Adrenal gland (tissue), 12 donors: ENCODE measurements around the gene ERICH4. TPM values are rescaled to one million over a fixed set of nuclear protein-coding genes. Genes with fewer than 3 reads are reported as not detected.
A peak's percentile ranks its signal among the peaks of the same experiment; 100 is the strongest.

Experiments used
- DNase-seq, 7 donors: peaks; one replicate each; pipeline ENCODE4 v3.0.0-alpha.2; 2019 to 2020
- H3K27ac ChIP-seq, 5 donors: fragments of 200-600 bp; sonication (generic) in 4 of 5; 1 replicate in 3 of 5; 2 replicates in 2 of 5; pipeline versions ENCODE4 v1.5.1 to v1.8.0; 2016 to 2020; ENCODE audit warnings: mild to moderate bottlenecking in 1 of 5
- H3K27me3 ChIP-seq: fragments of 200-600 bp; 2 replicates; pipeline ENCODE4 v1.8.0; 2021
- H3K36me3 ChIP-seq, 2 donors: fragments of 200-600 bp; replicated peaks in 1 of 2; 1 replicate in 1 of 2; 2 replicates in 1 of 2; pipeline versions ENCODE4 v1.5.1 to v1.8.0; 2018 to 2022
- H3K4me1 ChIP-seq, 2 donors: fragments of 200-600 bp; replicated peaks in 1 of 2; 1 replicate in 1 of 2; 2 replicates in 1 of 2; pipeline versions ENCODE4 v1.5.1 to v1.8.0; 2018 to 2021
- H3K4me3 ChIP-seq, 4 donors: fragments of 200-600 bp; sonication (generic) in 3 of 4; one replicate each; pipeline ENCODE4 v1.5.1; 2016 to 2018
- H3K9me3 ChIP-seq, 3 donors: fragments of 200-600 bp; sonication (generic) in 1 of 3; replicated peaks in 1 of 3; 1 replicate in 2 of 3; 2 replicates in 1 of 3; pipeline versions ENCODE4 v1.5.1 to v1.8.0; 2016 to 2021
- POLR2A ChIP-seq, 2 donors: fragments of 450-650 bp; IDR thresholded peaks; one replicate each; pipeline ENCODE4 v1.6.1; 2017; ENCODE audit warnings: antibody characterized with exemption in 2 of 2, mild to moderate bottlenecking in 2 of 2, moderate library complexity in 1 of 2
- WGBS, 4 donors: extraction: QIAGEN DNeasy Blood & Tissue Kit in 2 of 4; methylation state at CpG; one replicate each; pipeline versions ENCODE4 v1.1.5 to v1.1.7; 2013 to 2017; 5-methylcytosine and 5-hydroxymethylcytosine counted together
- intact Hi-C, 2 donors: fragments of 100-400 bp; cut with DNase I; formaldehyde crosslinking; loops; one replicate each; pipeline versions ENCODE4 v1.14.1 to v1.15.0; 2022 to 2023
- polyA plus RNA-seq, 3 donors: library from polyadenylated mRNA; stranded (reverse); fragments of 200-250 nt in 2 of 3; fragments of 350-450 nt in 1 of 3; fragmentation: Illumina TruSeq in 1 of 3; extraction: RNeasy Lipid Tissue Mini Kit (QIAGEN cat#74804) in 1 of 3; gene quantifications; one replicate each; pipeline ENCODE4 v1.2.3, GENCODE V29; 2013 to 2014
- total RNA-seq, 9 donors: library from RNA; depleted of rRNA in 4 of 9; stranded (reverse); fragments of >200 nt in 4 of 9; fragments of 120-200 nt in 1 of 9; fragmentation: NEBNext Ultra II Directional in 1 of 9; extraction: Animal tissue kit (Norgen Biotek cat#: 25700) in 1 of 9; gene quantifications; one replicate each; pipeline versions ENCODE4 v1.1.0 to v1.2.4, GENCODE V29; 2013 to 2023
- TF ChIP-seq, protein P1 (sequence below), 6 experiments: fragments of 450-650 bp in 4 of 6; fragments of 200-600 bp in 2 of 6; sonication (generic) in 1 of 6; IDR thresholded peaks; 1 replicate in 5 of 6; 2 replicates in 1 of 6; pipeline versions ENCODE4 v1.5.1 to v1.8.0; 2016 to 2021; ENCODE audit warnings: antibody characterized with exemption in 6 of 6, mild to moderate bottlenecking in 2 of 6, moderate library complexity in 1 of 6
- donor health status: healthy with polysubstance abuse.
- donor health status: Bipolar disorder and iron deficiency.
- donor health status: DM: yes; HTN: yes; CAD: no.
- donor health status: DM: no; HTN: no; CAD: no.
- donor health status: DM: no; HTN: no; CAD: no.
- donor health status: DM: yes; HTN: yes; CAD: no.

Gene ERICH4
- total and polyA plus RNA-seq, 12 donors: 0.10 TPM; not detected in 11

DNA sequence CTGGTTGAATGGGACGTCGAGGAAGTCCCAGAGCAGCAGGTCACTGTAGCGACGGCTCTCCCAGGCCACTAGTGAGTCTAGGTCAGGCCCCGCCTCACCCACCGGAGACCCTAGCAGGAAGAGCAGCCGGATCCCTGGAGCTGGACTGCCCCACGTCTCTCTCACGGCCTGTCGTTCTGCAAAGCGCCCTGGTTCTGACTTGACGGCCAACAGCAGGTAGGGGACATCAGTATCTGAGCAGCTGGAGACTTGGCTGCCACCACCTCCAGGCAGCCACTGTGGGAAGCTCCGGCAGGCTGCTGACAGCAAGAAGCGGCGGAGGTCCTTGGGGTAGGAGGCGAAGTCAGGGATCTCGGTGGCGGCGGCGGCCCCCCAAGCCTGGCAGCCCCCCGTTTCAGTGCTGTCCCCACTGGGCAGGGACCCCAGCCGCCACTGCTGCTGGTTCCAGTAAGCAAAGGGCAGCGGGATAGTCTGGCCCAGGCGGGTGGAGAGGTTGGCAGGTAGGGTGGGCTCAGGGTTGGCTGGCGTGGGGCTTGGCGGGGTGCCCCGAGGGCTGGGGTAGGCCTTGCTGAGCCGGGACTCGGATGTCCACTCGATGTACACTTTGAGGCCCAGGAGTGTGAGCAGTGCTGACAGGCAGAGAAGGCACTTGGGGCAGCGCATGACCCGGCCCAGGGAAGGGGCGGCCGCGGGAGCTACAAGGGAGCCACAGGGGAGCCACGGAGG lies 16.7 kb upstream of the ERICH4 start:
- Histone ChIP-seq H3K4me3 (peak overlapping the region in 1 of 4 donors; percentile 4), H3K4me1 (peaks cover 15 to 23% of the 10 kb centered on the region in 2 donors), H3K27ac (peak overlapping the region in 2 of 5 donors; percentile 54 to 61), H3K9me3 (no peaks in the 10 kb centered on the region), H3K27me3 (no peaks in the 10 kb centered on the region), H3K36me3 (peaks cover 0 to 38% of the 10 kb centered on the region in 2 donors)
- peak in 2 of 7 donors; percentile 23 to 25 for DNase-seq
- TF ChIP-seq, protein P1, sequence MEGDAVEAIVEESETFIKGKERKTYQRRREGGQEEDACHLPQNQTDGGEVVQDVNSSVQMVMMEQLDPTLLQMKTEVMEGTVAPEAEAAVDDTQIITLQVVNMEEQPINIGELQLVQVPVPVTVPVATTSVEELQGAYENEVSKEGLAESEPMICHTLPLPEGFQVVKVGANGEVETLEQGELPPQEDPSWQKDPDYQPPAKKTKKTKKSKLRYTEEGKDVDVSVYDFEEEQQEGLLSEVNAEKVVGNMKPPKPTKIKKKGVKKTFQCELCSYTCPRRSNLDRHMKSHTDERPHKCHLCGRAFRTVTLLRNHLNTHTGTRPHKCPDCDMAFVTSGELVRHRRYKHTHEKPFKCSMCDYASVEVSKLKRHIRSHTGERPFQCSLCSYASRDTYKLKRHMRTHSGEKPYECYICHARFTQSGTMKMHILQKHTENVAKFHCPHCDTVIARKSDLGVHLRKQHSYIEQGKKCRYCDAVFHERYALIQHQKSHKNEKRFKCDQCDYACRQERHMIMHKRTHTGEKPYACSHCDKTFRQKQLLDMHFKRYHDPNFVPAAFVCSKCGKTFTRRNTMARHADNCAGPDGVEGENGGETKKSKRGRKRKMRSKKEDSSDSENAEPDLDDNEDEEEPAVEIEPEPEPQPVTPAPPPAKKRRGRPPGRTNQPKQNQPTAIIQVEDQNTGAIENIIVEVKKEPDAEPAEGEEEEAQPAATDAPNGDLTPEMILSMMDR (IDR thresholded peaks at IDR 0.05): no peak
- no peak for TF ChIP-seq POLR2A (IDR thresholded peaks at IDR 0.05)
- intact Hi-C loops: loop anchor here in 1 of 2 donors (5.0 to 10.0 kb wide), 2 partner anchors 34 to 51 kb away; partner anchors contain the start of gene TMEM91
- WGBS, 4 donors: 83 to 95% (median 87%) methylated on average over 4 to 36 of the region's 36 CpGs

DNA sequence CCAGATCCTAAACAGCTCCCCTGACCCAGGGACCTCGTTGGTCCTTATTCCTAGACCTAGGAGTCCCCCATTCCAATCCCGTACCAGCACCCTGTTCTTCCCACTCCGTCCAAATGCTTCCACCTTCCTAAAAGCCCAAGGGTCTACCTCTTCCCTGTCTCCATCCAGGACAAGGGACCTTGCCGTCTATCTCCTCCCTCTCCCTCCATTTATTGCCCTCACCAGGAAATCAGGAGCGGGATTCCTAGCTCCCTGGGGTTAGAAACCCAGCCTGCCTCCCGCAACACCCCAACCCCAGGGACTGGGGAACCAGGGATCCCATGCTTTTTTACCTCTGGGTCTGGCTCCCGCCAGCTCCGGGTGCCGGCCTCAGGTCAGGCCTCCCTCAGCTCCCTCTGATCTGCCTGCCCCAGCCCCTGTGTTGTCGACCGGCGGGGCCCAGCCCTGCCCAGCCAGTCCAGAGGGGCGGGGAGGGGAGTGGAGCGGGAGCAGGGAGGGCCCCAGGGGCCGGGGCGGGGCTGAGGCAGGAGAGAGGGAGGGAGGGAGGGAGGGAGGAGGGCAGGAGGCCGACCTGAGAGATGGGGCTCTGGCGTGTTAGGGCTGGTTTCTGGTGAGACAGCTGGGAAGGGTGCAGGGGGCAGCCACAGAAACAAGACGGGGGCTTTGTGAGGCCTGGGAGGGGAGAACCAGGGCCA lies 15.9 kb upstream of the ERICH4 start, which contains the start of gene B3GNT8:
TSS of gene B3GNT8 (minus strand) at position 423 of the 695 bp plus-strand sequence. CDS start 596 bp downstream, outside the sequence.
- Histone ChIP-seq H3K9me3 (no peaks in the 10 kb centered on the region), H3K27me3 (no peaks in the 10 kb centered on the region), H3K4me1 (peaks cover 15 to 32% of the 10 kb centered on the region in 2 donors), H3K36me3 (peaks cover 0 to 36% of the 10 kb centered on the region in 2 donors), H3K27ac (peak within 1 kb of the TSS in 4 of 5 donors; percentile 6 to 61 (median 30)), H3K4me3 (peak within 1 kb of the TSS in 2 of 4 donors; percentile 4 to 38)
- intact Hi-C loops: loop anchor here in 1 of 2 donors (5.0 to 10.0 kb wide), 2 partner anchors 35 to 52 kb away; partner anchors contain the start of gene TMEM91
- WGBS, 4 donors: 18 to 22% (median 20%) methylated on average over 14 to 19 of the region's 19 CpGs
- peak in 1 of 2 donors; percentile 57 for TF ChIP-seq POLR2A (IDR thresholded peaks at IDR 0.05)
- TF ChIP-seq, protein P1 (IDR thresholded peaks at IDR 0.05): no peak
- DNase-seq: peak; percentile 74 to 91 (median 85)

DNA sequence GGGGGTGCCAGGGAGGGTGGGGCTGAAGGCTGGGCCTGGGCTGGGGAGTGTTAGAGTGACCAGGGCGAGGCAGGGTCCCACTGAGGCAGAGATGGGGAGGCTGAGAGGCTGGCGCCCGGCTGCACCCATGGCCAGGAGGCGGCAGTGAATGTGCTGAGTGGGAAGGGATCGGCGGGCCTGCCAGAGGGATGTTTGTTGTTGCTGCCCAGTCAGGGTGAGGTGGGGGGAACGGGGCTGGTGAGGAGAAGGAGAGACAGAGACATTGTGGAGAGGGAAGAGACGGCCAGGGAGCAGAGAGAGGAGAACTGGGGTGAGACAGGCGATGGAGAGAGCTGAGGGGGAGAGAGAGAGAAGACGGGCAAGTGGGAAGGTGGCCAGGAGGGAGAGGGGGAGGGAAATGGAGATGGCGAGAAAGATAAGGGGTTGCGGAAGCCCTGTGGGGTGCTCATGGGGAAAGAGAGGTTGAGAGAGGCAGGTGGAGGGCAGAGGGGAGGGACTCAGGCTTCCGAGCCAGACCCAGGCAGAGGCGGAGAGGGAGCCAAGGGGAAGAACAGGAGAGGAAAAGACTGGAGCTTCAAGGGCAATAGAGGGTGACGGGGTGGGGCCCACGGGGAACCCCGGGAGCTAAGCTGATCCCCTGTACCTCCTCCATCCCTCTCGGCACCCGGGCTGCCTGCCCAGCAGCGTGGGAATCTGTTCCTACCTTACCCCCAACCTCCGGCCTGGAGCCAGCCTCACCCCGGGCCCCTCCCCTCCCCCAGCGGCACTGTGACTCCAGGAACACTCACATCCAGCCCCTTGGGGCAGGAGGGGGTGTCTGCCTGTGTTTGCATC lies 15.1 kb upstream of the ERICH4 start:
- Histone ChIP-seq H3K9me3 (no peaks in the 10 kb centered on the region), H3K27me3 (no peaks in the 10 kb centered on the region), H3K4me3 (peak overlapping the region in 2 of 4 donors; percentile 4 to 38), H3K4me1 (peaks cover 15 to 33% of the 10 kb centered on the region in 2 donors), H3K27ac (peak overlapping the region in 3 of 5 donors; percentile 6 to 61 (median 54)), H3K36me3 (peaks cover 0 to 29% of the 10 kb centered on the region in 2 donors)
- DNase-seq: peak in 6 of 7 donors; percentile 48 to 73 (median 64)
- intact Hi-C loops: loop anchor here in 1 of 2 donors (5.0 to 10.0 kb wide), 2 partner anchors 36 to 53 kb away; partner anchors contain the start of gene TMEM91
- TF ChIP-seq, protein P1 (IDR thresholded peaks at IDR 0.05): no peak
- TF ChIP-seq POLR2A (IDR thresholded peaks at IDR 0.05): no peak
- 6 to 11% (median 9%) methylated on average over 16 to 23 of the region's 23 CpGs for WGBS, 4 donors
